ENCODE data around the gene LRRC8E.

LRRC8E gene

DNA sequence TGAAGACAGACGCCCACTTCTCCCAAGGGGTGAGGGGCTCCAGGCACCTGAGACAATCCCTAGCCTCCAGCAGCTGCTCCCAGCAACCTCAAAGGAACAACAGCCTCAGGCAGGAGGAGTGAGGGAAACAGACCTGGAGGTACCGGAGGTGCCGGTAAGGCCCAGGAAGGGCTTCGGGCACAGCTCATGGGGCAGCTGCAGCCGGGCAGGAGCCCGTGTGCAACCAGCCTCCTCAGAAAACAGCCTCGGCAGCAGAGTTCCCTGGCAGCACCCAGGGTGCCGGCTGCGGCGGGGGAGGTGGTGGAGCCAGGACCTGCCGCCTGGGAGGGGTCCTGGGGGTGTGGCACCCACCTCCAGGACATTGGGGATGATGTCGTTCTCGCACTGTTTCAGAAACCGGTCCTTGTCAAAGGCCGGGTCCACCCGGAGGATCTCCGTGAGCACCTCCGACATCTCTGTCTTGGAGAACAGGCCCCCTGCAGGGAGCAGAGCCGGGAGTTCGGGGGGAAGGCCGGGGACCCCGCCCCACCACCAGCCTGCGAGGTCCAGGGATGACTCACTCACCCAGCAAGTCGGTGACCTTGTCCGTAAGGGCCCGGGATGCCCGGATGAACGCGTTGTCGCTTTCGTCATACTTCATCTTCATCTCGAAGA is 44.1 kb downstream of the LRRC8E start:
- DNase-seq (ENCODE audit: low spot score), result no peak

DNA sequence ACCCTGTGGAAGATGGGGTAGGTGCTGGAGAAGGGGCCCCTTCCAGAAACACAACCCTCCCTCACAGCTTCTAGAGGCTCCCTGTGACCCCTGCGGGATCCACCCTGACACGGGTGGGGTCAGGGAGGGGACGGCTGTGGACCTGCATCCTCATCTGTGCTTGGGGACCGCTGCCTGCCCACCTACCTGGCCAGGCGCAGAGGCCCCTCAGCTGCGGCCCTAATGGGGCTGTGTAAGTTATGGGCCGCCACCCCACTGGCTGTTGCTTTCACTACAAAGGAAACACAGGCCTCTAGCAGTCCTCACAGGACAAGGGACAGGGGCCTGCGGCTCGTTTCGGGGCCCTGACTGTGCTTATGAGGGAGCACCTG is 44.6 kb downstream of the LRRC8E start:
- DNase-seq (ENCODE audit: low spot score), result no peak

DNA sequence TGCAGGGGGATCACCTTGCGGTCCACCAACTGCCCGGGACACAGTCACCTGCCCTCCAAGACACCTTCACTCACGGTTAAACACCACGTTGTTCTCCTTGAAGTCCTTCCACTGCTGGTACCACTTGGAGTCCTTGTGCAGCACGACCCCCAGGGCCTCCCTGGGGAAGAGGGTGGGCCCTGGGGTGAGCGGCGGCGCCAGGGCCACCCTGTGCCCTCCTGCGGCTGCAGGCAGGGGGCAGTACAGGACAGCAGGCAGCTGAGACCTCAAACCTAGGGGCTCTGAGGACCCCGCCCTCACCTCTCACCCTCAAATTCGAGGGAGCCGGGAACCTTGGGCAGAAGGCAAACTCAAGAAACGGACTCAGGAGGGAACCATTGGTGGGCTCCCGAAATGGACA is 45.1 kb downstream of the LRRC8E start:
- no peak for DNase-seq (ENCODE audit: low spot score)

DNA sequence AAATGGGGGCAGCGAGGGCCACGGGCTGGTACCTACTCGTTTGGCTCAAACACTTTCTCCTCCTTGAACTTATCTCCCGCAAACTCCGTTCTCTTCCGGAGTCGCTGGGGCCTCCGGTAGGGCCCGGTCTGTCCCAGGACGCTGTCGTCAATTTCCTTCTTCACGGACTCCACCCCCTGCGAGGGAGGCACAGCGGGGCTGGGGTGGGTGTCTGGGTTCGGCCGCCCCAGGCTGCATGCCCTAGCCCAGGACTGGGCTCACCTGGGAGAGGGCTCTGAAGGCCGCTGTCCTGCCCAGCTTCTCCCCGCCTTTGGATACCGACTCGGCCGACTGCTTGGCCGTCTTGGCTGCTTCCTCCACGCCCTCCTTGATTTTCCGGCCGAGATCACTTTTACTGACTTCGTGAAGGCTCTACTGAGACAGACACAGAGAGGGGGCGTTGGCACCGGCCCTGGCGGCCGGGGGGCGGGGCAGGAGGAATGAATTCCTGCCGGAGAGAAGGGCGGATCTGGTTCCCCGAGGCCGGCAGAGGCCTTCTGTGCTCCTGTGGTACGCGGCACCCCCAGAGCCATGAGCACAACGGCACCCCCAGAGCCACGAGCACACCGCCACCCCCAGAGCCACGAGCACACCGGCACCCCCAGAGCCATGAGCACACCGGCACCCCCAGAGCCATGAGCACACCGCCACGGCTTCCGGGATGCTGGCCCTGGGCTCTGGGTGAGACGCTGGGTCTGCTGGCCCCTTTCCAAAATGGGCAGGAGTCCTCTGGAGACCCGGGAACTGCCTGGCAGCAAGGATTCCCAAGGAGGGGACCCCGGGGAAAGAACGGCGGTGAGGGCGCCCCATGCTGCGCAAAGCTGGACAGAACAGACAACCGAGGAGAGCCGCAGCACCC is 45.8 kb downstream of the LRRC8E start:
- DNase-seq (ENCODE audit: low spot score), result no peak

DNA sequence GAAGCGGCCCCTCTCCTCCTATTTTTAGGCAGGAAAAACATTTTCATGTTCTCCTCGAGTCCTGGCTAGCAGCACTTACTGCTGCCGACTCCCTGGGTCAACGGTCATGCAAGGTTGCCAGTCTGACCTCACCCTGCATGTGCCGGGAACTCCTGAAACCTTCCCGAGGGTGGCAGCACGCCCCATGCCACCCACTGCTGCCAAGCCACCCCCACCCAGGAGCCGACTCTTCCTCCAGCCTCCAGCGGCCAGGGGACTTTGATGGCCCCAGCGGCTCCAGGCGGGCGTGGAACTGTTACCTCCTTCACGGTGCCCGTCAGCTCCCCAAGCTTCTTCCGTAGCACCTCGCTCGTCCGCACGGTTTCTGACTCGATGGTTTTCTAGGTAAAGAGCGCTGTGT is 46.5 kb downstream of the LRRC8E start:
- DNase-seq (ENCODE audit: low spot score), result no peak

DNA sequence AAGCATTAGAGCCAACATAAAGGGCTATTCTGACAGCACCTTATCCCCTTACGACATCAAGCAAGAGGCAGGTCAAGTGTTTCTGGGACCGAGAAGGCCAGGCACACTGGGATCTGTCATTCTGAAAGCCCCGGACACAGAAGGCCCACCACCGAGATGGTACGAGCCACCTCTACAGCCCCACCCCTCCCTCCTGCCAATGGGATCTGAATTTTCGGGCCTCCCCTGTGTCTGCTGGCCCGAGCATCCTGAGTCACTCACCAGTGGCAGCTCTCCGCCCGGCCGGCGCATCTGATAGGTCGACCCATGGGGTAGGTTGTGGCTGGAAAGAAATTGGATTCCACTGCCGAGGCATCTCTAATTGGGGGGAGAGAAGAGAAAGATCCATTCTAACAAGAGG is 52.5 kb downstream of the LRRC8E start:
- DNase-seq (ENCODE audit: low spot score), result no peak

DNA sequence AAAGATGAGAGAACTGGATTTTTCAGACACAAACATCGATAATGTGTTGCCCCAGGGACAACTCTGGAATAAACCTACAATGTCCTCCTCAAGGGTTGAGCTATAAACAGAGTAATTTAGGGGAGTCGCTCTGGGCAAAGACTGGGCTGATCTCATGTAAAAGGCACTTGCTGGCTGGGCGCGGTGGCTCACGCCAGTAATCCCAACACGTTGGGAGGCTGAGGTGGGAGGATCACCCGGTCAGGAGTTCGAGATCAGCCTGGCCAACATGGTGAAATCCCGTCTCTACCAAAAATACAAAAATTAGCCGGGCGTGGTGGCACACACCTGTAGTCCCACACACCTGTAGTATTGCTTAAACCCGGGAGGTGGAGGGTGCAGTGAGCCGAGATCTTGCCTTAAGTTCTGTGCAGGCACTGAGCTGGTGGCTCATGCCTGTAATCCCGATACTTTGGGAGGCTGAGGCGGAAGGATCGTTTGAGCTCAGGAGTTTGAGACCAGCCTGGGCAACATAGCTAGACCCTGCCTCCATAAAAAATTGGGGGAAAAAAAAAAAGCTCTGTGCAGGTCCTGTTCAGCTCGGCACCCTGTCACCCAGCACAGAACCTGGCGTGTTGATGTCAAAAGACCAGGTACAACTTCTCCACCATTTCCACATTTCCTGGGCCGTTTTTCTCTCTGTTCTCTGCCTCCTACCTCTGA is 53.7 kb downstream of the LRRC8E start:
- DNase-seq (ENCODE audit: low spot score), result no peak

DNA sequence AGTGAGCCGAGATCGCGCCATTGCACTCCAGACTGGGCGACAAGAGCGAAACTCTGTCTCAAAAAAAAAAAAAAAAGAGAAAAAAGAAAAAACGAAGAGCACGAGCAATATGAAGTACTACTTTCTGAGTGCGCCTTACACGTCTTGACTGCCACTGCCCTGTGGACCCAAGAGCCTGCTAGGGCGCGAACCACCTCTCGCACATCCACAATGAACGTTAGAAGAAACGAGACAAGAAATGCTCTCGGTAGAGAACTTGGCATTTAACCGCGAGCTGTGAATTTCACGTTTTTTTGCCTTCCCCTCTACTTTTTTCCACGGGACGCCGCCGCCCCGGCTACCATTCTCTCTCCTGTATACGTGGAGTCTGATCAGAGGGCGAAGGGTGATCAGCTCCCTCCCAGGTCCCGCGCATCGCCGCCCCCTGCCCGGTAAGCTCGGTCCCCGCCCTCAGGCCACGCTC is 54.7 kb downstream of the LRRC8E start:
- no peak for DNase-seq (ENCODE audit: low spot score)

DNA sequence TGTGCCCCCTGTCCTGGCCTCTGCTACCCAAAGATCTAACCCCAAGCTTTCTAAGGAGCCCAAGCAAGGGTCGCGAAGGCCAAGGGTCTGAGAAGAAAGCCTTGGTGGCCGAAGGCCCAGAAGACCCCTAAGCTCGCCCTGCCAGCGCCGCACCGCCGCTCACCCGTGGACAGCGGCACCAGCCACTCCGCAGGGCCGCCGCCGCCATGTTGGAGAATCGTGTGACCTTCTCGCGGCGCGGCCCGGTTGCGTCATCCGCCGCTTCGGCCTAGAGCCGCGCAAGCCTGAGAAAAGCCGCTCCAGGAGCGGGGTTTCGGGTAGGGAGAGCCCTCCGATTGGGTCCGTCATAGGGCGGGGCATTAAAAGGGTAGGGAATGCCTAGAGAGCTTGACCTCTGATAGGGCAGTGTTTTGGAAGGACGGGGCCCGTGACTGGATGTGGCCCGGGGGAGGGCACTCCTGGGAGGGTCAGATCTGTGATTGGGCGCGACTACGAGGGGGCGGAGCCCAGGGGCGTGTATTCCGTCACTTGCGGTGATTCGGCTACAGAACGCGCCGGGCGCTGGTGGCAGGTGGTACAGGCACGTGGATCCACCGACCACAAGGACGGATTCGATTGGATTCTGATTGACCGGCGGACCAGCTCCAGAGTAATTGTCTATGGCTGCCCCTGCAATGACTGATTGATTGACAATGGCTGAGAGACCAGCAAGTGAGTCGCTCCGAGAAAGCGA is 55.3 kb downstream of the LRRC8E start, which contains the start of gene TIMM44:
Gene TIMM44, minus strand, starts transcription at position 223 of the 733 bp plus-strand sequence. Its CDS starts 15 bp downstream, at position 208.
- DNase-seq (ENCODE audit: low spot score), result peak; percentile 98

DNA sequence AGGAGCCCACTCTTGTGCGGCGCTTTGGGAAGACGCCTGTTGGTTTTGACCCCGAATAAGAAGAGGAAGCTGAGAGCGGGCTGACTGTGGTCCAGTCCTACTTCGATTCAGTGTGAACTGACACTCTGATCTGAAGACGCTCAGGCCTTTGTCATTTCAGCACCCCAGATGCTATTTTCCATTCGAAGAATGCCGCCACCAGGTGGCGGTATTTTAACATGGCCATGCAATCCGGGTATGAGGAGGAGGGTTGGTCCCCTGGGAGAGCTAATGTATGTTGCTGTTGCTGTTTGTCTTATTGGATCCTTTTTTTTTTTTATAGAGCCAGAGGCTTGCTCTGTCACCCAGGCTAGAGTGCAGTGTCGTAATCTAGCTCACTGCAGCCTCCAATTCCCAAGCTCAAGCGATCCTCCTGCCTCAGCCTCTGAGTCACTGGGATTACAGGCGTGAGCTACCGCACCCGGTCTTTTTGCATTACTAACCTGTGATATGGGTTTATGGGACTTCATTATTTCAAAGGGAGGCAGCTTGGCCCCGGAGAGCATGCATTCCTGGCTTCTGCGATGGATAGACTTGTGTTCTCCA is 56.0 kb downstream of the LRRC8E start:
- peak; percentile 83 for DNase-seq (ENCODE audit: low spot score)

DNA sequence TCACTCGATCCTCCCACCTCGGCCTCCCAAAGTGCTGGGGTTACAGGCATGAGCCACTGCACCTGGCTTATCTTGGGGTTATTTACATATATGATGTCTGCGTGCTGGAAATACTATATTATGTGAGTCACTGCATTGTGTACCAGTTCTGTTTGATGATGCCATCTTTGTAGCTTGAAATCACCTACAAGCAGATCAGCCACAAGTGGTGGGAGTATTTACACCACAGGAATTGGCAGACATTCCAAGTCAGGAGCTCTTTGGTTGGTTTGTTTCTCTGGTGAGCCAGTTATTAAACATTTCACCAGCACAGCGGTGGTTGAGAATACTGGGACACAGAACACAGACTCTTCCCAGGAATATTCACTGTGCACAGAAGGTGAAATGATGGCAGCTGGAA is 59.6 kb downstream of the LRRC8E start:
- DNase-seq (ENCODE audit: low spot score), result no peak
